Endothelial cell of umbilical vein (primary cell): ENCODE results near the gene KCTD2. TPM values are rescaled to one million over a fixed set of nuclear protein-coding genes. Genes with fewer than 3 reads are reported as not detected.

Experiments used
- BruUV-seq: library from RNA; stranded (reverse); fragments of 400-500 nt; replicated peaks from 2 replicates; lab custom pipeline; 2021; lab: Mats Ljungman, UMichigan
- CTCF ChIA-PET: fragments of 300-600, 350-600 bp; sonication (Branson Sonifier 250); formaldehyde crosslinking; loops from one replicate; lab custom pipeline; 2021; ENCODE audit warnings: antibody characterized with exemption, inconsistent platforms; lab: Charles Lee
- POLR2A ChIA-PET: fragments of 300-600, 350-600 bp; sonication (Branson Sonifier 250); formaldehyde crosslinking; loops from one replicate; lab custom pipeline; 2021; ENCODE audit warnings: antibody characterized with exemption, inconsistent platforms; lab: Charles Lee
- DNase-seq: peaks from one replicate; pipeline ENCODE4 v3.0.0-alpha.2; 2011; ENCODE audit warnings: low read depth, low spot score
- FAIRE-seq: peaks from 2 replicates; lab custom pipeline; 2011; peaks lifted over from hg19 to GRCh38; lab: Jason Lieb, UNC
- H2AFZ ChIP-seq: 2 replicates; pipeline ENCODE4 v1.6.0; 2012; ENCODE audit warnings: low read depth, low read length, control low read depth, inconsistent platforms
- H3K27ac ChIP-seq: 2 replicates; pipeline ENCODE4 v1.5.1; 2011; ENCODE audit warnings: low read depth, mild to moderate bottlenecking, control low read depth, low read length, moderate library complexity; ENCODE audit not compliant: insufficient read depth
- H3K27me3 ChIP-seq, 2 experiments: 2 replicates each; pipeline versions ENCODE4 v1.6.0 to v1.6.1; 2011; ENCODE audit warnings: low read length in 2 of 2, mixed read lengths in 1 of 2; ENCODE audit not compliant: control insufficient read depth in 2 of 2, insufficient read depth in 2 of 2
- H3K36me3 ChIP-seq, 2 experiments: 2 replicates in 1 of 2; 3 replicates in 1 of 2; pipeline ENCODE4 v1.5.1; 2011; ENCODE audit warnings: low read length in 2 of 2, mild to moderate bottlenecking in 1 of 2, moderate library complexity in 1 of 2; ENCODE audit not compliant: control insufficient read depth in 2 of 2, insufficient read depth in 2 of 2; ENCODE audit errors: extremely low read depth in 1 of 2
- H3K4me1 ChIP-seq: 3 replicates; pipeline ENCODE4 v1.5.1; 2011; ENCODE audit warnings: mild to moderate bottlenecking, low read length; ENCODE audit not compliant: control insufficient read depth, insufficient read depth; ENCODE audit errors: extremely low read depth
- H3K4me2 ChIP-seq: 2 replicates; pipeline ENCODE4 v1.6.1; 2011; ENCODE audit warnings: low read length, control low read depth, mixed read lengths; ENCODE audit not compliant: insufficient read depth
- H3K4me3 ChIP-seq, 3 experiments: fragments of 200-600 bp in 1 of 3; sonication (generic), shearing (Covaris generic) in 1 of 3; replicated peaks in 1 of 3; 2 replicates each; pipeline ENCODE4 v1.5.1; 2011 to 2016; ENCODE audit warnings: control low read depth in 3 of 3, low read length in 3 of 3, mild to moderate bottlenecking in 2 of 3, inconsistent platforms in 1 of 3, low read depth in 1 of 3, moderate library complexity in 1 of 3; ENCODE audit not compliant: insufficient read depth in 1 of 3
- H3K79me2 ChIP-seq: 2 replicates; pipeline ENCODE4 v1.6.0; 2012; ENCODE audit warnings: low read length, inconsistent platforms; ENCODE audit not compliant: control insufficient read depth, insufficient read depth
- H3K9ac ChIP-seq: replicated peaks from 2 replicates; pipeline ENCODE3; 2011; ENCODE audit warnings: low read length, control low read depth; ENCODE audit not compliant: insufficient read depth; ENCODE audit errors: extremely low read depth
- H3K9me1 ChIP-seq: replicated peaks from 3 replicates; pipeline ENCODE4 v1.6.0; 2011; ENCODE audit warnings: mild to moderate bottlenecking, low read length; ENCODE audit not compliant: control insufficient read depth, insufficient read depth; ENCODE audit errors: extremely low read depth
- H3K9me3 ChIP-seq: replicated peaks from 2 replicates; pipeline ENCODE4 v1.5.1; 2012; ENCODE audit warnings: low read length, inconsistent platforms; ENCODE audit not compliant: control insufficient read depth, insufficient read depth
- H4K20me1 ChIP-seq: replicated peaks from 2 replicates; pipeline ENCODE3; 2011; ENCODE audit warnings: mild to moderate bottlenecking, low read length; ENCODE audit not compliant: control insufficient read depth, insufficient read depth; ENCODE audit errors: extremely low read depth
- JUN ChIP-seq: IDR thresholded peaks from 2 replicates; pipeline ENCODE4 v1.6.1; 2011; ENCODE audit warnings: borderline replicate concordance, low read depth; ENCODE audit not compliant: insufficient read length, insufficient read depth
- MYC ChIP-seq: IDR thresholded peaks from one replicate; pipeline ENCODE4 v1.6.1; 2011; ENCODE audit warnings: mild to moderate bottlenecking, low read depth, low read length
- POLR2A ChIP-seq: IDR thresholded peaks from 2 replicates; pipeline ENCODE4 v1.6.1; 2012; ENCODE audit warnings: low read depth, mild to moderate bottlenecking, control low read depth, low read length
- POLR2AphosphoS5 ChIP-seq: IDR thresholded peaks from 2 replicates; pipeline ENCODE4 v1.6.1; 2012; ENCODE audit warnings: low read depth, mild to moderate bottlenecking, control low read depth, low read length, moderate library complexity; ENCODE audit not compliant: insufficient read depth
- dilution Hi-C: fragments of 300-500 bp; cut with MboI; formaldehyde crosslinking; loops from one replicate; pipeline ENCODE4 v1.15.0; 2019; ENCODE audit warnings: low sequenced_read_pairs; ENCODE audit not compliant: extremely low pct_ligation_motif_present
- intact Hi-C: fragments of 100-400 bp; cut with micrococcal nuclease; formaldehyde crosslinking; loops from one replicate; pipeline ENCODE4 v1.10.0; 2022
- polyA plus RNA-seq, 4 experiments: library from polyadenylated mRNA; depleted of rRNA in 3 of 4; stranded (reverse) in 3 of 4; unstranded in 1 of 4; fragments of >200 nt; gene quantifications; 2 replicates each; pipeline versions ENCODE4 v1.2.1 to v1.2.3, GENCODE V29; 2011 to 2012; ENCODE audit warnings: missing spikeins in 1 of 4
- total RNA-seq: library from RNA; stranded (reverse); gene quantifications from 2 replicates; pipeline ENCODE4 v1.2.3, GENCODE V29; 2021
- TF ChIP-seq, protein P1 (sequence below), 2 donors: IDR thresholded peaks; 1 replicate in 1 of 2; 2 replicates in 1 of 2; pipeline ENCODE4 v1.5.1; 2011; ENCODE audit warnings: low read length in 2 of 2, mild to moderate bottlenecking in 2 of 2, moderate library complexity in 2 of 2, control low read depth in 1 of 2, inconsistent platforms in 1 of 2, low read depth in 1 of 2; ENCODE audit not compliant: insufficient read depth in 1 of 2; ENCODE audit errors: extremely low read depth in 1 of 2

KCTD2 gene
- total and polyA plus RNA-seq, 2 donors (not counting 3 experiments of a cell fraction or from before 2014, with no cell fraction given) = 23.2 to 24.8 TPM

DNA sequence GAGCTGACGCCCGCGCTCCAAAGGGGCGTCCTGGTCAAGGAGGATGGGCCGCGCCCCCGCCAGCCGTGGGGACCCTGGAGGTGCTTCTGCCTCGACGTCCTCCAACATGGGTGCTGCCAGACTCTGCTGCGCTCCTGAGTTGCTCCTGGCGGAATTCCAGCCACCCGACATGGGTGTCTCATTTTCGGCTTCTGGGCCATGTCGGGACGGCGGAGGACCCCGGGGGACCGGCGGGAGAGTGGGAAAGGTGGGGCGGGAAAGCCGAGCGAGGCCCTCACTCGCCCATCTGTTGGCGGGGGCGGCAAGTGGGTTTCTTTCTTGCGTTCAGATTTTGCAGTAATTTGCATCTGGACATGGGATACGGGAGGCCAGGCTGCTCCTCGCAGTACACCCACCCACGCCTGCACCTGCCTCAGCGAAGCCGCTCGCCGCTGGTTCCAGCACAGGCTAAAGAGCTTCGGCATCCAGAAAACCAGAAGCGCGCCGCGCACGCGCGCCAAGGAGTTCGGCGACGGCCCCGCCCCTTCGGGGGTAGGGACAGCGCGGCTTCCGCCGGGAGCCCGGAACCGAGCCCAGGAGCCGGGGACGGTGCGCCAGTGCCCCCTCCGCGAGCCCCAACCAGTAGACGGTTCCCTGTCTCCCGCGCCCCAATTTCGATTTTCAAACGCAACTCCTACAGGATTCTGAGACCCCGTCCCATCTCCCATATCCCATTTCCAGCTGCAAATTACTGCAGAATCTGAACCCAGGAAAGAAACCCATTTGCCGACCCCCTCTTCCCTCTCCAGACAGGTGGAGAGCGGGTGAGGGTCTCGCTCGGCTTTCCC, 62.6 kb downstream of the KCTD2 start, which contains the start of gene ARMC7:
TSS of gene ARMC7 (plus strand) at position 563 of the 827 bp plus-strand sequence. CDS start 320 bp downstream, outside the sequence.
- Histone ChIP-seq H3K9me3 (no peaks in the 10 kb centered on the region), H3K9ac (peak within 1 kb of the TSS; percentile 36), H3K79me2 (no peaks in the 10 kb centered on the region), H3K27me3 (no peaks in the 10 kb centered on the region), H3K4me1 (peaks cover 24% of the 10 kb centered on the region), H3K4me2 (peak within 1 kb of the TSS; percentile 57), H3K9me1 (no peaks in the 10 kb centered on the region), H3K36me3 (no peaks in the 10 kb centered on the region), H3K4me3 (peak within 1 kb of the TSS; percentile 71 to 74 (median 73)), H2AFZ (peak within 1 kb of the TSS; percentile 89), H3K27ac (no peak within 1 kb of the TSS), H4K20me1 (no peaks in the 10 kb centered on the region)
- dilution Hi-C loops = no loop called here
- FAIRE-seq (peak; percentile 94), DNase-seq (peak; percentile 81)
- no TSS peak for BruUV-seq
- POLR2A ChIA-PET = interaction anchor here (0.9 to 1.1 kb wide), 2 partner anchors 33 to 78 kb away, joined by 3 to 7 read pairs; no protein-coding TSS in a partner anchor
- TF ChIP-seq, protein P1, sequence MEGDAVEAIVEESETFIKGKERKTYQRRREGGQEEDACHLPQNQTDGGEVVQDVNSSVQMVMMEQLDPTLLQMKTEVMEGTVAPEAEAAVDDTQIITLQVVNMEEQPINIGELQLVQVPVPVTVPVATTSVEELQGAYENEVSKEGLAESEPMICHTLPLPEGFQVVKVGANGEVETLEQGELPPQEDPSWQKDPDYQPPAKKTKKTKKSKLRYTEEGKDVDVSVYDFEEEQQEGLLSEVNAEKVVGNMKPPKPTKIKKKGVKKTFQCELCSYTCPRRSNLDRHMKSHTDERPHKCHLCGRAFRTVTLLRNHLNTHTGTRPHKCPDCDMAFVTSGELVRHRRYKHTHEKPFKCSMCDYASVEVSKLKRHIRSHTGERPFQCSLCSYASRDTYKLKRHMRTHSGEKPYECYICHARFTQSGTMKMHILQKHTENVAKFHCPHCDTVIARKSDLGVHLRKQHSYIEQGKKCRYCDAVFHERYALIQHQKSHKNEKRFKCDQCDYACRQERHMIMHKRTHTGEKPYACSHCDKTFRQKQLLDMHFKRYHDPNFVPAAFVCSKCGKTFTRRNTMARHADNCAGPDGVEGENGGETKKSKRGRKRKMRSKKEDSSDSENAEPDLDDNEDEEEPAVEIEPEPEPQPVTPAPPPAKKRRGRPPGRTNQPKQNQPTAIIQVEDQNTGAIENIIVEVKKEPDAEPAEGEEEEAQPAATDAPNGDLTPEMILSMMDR (IDR thresholded peaks at IDR 0.05; ENCODE audit: extremely low read depth in 1 of 2, insufficient read depth in 1 of 2, low read depth in 1 of 2, low read length in 2 of 2) = no peak
- TF ChIP-seq POLR2A (peak; percentile 92), JUN (no peak), POLR2AphosphoS5 (peak; percentile 89), MYC (no peak)
- intact Hi-C loops = loop anchor here (5.0 kb wide), 2 partner anchors 62 to 73 kb away; partner anchors contain the start of genes ATP5PD, KCTD2 and SUMO2
- CTCF ChIA-PET = interaction anchor here (0.6 to 4.3 kb wide), 10 partner anchors 15 to 161 kb away, joined by 3 to 37 read pairs (median 5); partner anchors contain the start of gene MIF4GD
